Middle frontal gyrus (tissue), 1 donor: ENCODE data around the gene BRINP1.
A peak's percentile ranks its signal among the peaks of the same experiment; 100 is the strongest.

ENCODE experiments used
- DNase-seq: peaks from one replicate; pipeline ENCODE4 v3.0.0-alpha.2; 2015; ENCODE audit warnings: low spot score; ENCODE audit errors: extremely low spot score

The BRINP1 gene, protein sequence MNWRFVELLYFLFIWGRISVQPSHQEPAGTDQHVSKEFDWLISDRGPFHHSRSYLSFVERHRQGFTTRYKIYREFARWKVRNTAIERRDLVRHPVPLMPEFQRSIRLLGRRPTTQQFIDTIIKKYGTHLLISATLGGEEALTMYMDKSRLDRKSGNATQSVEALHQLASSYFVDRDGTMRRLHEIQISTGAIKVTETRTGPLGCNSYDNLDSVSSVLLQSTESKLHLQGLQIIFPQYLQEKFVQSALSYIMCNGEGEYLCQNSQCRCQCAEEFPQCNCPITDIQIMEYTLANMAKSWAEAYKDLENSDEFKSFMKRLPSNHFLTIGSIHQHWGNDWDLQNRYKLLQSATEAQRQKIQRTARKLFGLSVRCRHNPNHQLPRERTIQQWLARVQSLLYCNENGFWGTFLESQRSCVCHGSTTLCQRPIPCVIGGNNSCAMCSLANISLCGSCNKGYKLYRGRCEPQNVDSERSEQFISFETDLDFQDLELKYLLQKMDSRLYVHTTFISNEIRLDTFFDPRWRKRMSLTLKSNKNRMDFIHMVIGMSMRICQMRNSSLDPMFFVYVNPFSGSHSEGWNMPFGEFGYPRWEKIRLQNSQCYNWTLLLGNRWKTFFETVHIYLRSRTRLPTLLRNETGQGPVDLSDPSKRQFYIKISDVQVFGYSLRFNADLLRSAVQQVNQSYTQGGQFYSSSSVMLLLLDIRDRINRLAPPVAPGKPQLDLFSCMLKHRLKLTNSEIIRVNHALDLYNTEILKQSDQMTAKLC

GRCh38 chr9:119368681-119369581, at the start of gene BRINP1:
Gene BRINP1 (minus strand): TSS chr9:119369435. CDS start chr9:119313355, 56,080 bp downstream.
- DNase-seq, result peak; percentile 59

GRCh38 chr9:119418721-119419120, 49.5 kb upstream of the BRINP1 start:
- no peak for DNase-seq

DNA sequence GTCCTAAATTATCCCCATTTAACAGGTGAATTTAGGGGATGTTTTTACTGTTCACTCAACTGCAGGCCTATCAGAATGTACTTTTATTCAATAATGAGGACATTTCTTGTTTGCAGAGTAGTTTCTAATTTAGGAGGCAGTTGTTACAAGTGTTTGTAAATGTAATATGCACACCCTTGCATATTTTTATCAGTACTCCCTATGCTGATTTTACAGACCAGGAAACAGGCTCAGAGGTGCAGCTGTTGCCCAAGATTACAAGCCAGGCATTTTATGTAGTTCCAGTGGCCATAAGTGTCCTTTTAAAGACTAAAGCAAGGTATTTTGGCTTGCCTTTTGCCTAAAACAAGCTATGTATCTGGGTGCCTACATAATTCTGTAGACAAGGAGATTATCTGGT, 47.6 kb upstream of the BRINP1 start:
- no peak for DNase-seq

DNA sequence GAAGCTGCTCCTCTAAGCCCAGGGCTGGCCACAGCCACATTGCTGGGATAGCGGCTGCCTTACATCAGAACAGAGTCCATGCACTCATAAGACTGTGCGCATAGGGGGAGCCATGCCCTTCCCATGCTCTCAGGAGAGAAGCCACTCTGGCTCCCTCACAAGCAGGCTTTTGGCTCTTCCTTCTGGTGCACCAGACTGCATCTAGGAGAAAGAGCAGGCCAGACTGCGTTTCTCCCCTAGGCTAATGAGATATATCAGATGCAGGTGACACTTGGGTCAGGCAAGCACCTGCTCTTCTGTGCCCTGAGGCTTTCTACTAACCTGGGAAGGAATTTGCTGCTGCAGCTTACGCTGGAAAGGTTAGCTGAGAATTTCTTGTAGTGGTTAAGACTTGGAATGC, 43.2 kb upstream of the BRINP1 start:
- no peak for DNase-seq

DNA sequence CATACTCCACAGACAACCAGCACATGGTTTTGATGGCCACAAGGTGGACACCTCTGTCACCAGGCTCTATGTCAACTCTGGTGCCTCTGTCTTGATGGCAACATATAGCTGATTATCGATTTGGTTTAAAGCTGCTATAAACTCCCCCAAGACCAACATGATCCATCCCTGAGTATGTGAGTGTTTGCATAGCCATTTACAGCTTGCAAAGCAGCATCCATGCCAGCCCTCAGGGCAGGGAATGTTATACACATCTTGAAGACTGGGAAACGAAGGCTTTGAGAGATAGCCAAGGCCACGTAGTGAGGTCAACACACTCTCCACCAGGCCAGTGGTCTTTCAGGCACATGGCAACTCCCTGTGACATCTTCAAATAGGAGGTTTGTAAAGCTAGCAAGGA, 40.3 kb upstream of the BRINP1 start:
- DNase-seq, result no peak

DNA sequence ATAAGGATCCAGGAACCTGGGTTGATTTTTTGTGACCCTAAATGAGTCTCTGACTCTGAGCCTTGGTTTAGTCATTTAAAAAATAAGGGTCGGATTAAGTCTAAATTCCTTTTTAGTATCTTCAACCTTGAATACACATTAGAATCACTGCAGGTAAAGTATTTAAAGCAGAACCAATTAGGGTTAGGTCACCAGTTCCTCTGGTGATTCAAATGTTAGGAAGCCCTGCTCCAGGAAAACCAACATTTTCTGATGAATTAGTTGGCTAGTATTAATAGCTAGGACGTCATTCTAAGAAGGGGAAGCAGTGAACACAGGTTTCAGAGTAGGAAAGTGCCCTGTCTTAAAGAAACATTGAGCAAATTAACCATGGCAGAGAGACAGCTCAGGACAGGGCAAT, 31.4 kb upstream of the BRINP1 start:
- no peak for DNase-seq

DNA sequence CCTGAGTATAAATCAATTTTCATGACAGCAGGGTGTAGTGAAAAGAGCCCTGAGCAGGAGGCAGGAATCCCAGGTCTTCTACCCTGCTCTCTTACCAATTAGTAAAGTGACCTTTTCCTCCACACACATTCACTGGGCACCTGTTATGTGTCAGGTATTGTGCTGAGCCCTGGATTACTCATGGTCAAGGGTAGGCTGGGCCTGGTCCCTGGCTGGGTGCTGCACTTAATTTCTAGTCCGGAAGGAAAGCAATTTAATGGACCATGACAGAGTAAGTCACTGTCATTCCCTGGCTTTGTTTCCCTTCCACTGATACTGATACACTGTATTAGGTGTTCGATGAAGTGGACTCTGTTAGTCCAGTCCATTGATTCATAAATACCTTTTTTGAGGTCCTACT, 29.1 kb upstream of the BRINP1 start:
- no peak for DNase-seq

GRCh38 chr9:119391878-119392277, 22.6 kb upstream of the BRINP1 start:
- no peak for DNase-seq

GRCh38 chr9:119375892-119376291, 6.7 kb upstream of the BRINP1 start:
- no peak for DNase-seq

GRCh38 chr9:119372951-119373350, 3.7 kb upstream of the BRINP1 start:
- DNase-seq, result no peak

DNA sequence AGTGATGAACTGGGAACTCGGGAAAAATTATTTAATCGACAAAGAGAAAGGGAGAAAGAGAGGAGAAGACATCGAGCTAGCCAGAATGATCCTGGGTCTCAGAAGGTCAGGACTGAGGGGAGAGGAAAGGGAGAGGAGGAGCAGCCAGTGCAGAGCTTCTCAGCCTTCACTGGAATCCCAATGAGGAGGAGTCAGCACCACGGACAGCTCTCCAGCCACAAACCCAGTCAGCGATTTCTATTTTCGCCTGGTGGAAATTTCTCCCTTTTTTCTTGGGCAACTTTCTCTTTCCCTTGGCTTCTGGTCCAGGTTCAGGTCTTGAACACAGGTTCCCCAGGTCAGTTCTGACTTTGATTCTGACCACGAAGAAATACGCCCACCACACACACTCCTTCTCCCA, 1.6 kb upstream of the BRINP1 start:
- no peak for DNase-seq

GRCh38 chr9:119369680-119370366, 588 bp upstream of the BRINP1 start:
- no peak for DNase-seq

DNA sequence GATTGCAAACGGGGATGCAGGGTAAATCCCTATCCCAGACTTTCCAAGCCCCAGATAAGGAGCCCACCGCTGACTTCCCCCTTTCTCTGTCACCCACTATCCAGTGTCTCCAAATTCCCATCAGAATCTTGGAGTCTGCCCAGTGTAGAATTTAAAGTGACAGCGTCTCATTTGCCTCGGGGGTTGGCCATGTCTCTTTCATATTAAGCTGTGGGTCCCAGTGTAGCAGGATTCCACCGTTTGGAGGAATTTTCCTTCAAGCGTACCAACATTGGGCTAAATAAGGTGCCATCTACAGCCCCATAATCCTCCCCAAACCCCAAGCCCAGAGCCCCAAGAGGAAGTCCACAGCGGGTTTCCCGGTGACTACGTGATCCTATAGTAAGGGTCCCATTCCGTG, 1.1 kb downstream of the BRINP1 start:
- no peak for DNase-seq

DNA sequence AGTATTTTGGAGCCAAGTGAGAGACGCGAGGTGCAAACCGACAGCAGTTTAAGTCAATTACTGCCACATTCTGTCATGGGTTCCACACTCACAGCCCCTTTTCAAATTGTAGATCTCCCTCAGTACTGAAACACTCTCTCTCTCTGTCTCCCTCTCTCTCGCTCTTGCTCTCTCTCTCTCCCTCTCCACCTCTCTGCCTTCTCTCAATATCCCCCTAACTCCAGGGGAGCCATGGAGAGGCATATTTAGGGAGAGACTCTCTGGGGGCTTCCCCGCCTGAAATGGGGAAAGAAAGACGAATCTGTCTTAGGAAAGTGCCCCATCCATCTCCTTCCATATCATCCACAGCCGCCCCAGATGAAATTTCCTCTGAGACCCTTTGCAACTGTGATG, 1.6 kb downstream of the BRINP1 start:
- no peak for DNase-seq

GRCh38 chr9:119366909-119367682, 2.1 kb downstream of the BRINP1 start:
- DNase-seq, result no peak

- DNase-seq, result no peak
These were observed 3.8 kb downstream of the BRINP1 start for GRCh38 chr9:119365291-119366027.

- no peak for DNase-seq
These were observed 9.0 kb downstream of the BRINP1 start for GRCh38 chr9:119360237-119360636.

- DNase-seq, result no peak
These were observed 11.7 kb downstream of the BRINP1 start for GRCh38 chr9:119357336-119358096.

DNA sequence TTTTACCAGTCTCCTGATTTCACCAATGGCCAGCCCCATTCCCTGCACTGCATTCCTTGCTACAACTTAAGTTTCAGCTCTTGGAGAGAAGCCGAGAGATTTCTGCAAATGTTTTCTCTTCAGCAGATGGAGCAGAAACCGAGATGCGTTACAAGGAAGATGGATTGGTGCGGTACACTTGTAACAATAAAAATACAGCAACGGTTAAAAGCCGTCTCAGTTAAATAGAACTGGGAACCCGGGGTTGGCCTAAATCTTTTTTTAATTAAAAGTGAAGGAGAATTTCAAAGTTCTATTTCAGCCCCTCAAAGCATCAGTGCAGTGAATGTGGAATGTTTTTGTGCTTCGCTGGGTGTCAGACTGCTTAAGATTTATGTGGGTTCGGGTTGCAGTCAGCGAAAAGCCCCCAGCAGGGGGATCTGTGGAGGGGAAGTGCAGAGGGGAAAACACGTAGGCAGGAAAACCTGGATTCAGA, 19.8 kb downstream of the BRINP1 start:
- DNase-seq, result no peak
